Uterus (tissue), 2 donors: ENCODE data around the gene L3MBTL3.

Source experiments
- CTCF ChIP-seq, 4 experiments: fragments of 200-600 bp in 2 of 4; fragments of 450-650 bp in 2 of 4; sonication (generic) in 2 of 4; IDR thresholded peaks; one replicate each; pipeline ENCODE4 v1.5.1; 2016 to 2019; ENCODE audit warnings: antibody characterized with exemption in 4 of 4, mild to moderate bottlenecking in 2 of 4, moderate library complexity in 1 of 4
- POLR2A ChIP-seq, 2 donors: fragments of 450-650 bp; IDR thresholded peaks; one replicate each; pipeline ENCODE4 v1.6.1; 2016; ENCODE audit warnings: antibody characterized with exemption in 2 of 2, mild to moderate bottlenecking in 1 of 2, moderate library complexity in 1 of 2

GRCh38 chr6:130018744-130019325, 454 bp downstream of the L3MBTL3 start:
- TF ChIP-seq CTCF (IDR thresholded peaks at IDR 0.05) (no peak), POLR2A (IDR thresholded peaks at IDR 0.05) (no peak)
